ENCODE measurements around the gene AMPH. TPM values are rescaled to one million over a fixed set of nuclear protein-coding genes. Genes with fewer than 3 reads are reported as not detected.

AMPH gene
- total RNA-seq, 1 experiment from 2014 or later = not detected

GRCh38 chr7:38502848-38503247 is 128.3 kb downstream of the AMPH start:
- in situ Hi-C loops (cut with HindIII; ENCODE audit: low pct_unique_long_range_greater_than_20kb, low sequenced_read_pairs) = no loop called here

GRCh38 chr7:38502289-38502688 is 128.9 kb downstream of the AMPH start:
- in situ Hi-C loops (cut with HindIII; ENCODE audit: low pct_unique_long_range_greater_than_20kb, low sequenced_read_pairs) = no loop called here
- DNase-seq (ENCODE audit: low read depth) = no peak

More at GRCh38 chr7:38502848-38503247, 128.3 kb downstream of the AMPH start:
- DNase-seq (ENCODE audit: low read depth) = no peak

GRCh38 chr7:38492010-38492409 is 139.2 kb downstream of the AMPH start:
- in situ Hi-C loops (cut with HindIII; ENCODE audit: low pct_unique_long_range_greater_than_20kb, low sequenced_read_pairs) = no loop called here
- no peak for DNase-seq (ENCODE audit: low read depth)

GRCh38 chr7:38482521-38482920 is 148.7 kb downstream of the AMPH start:
- in situ Hi-C loops (cut with HindIII; ENCODE audit: low pct_unique_long_range_greater_than_20kb, low sequenced_read_pairs) = no loop called here
- no peak for DNase-seq (ENCODE audit: low read depth)

GRCh38 chr7:38481401-38481800 is 149.8 kb downstream of the AMPH start:
- in situ Hi-C loops (cut with HindIII; ENCODE audit: low pct_unique_long_range_greater_than_20kb, low sequenced_read_pairs) = no loop called here

GRCh38 chr7:38478404-38478803 is 152.8 kb downstream of the AMPH start:
- DNase-seq (ENCODE audit: low read depth) = no peak

More at GRCh38 chr7:38481401-38481800, 149.8 kb downstream of the AMPH start:
- no peak for DNase-seq (ENCODE audit: low read depth)

GRCh38 chr7:38477333-38477732 is 153.8 kb downstream of the AMPH start:
- no peak for DNase-seq (ENCODE audit: low read depth)
- in situ Hi-C loops (cut with HindIII; ENCODE audit: low pct_unique_long_range_greater_than_20kb, low sequenced_read_pairs) = no loop called here

More at GRCh38 chr7:38478404-38478803, 152.8 kb downstream of the AMPH start:
- in situ Hi-C loops (cut with HindIII; ENCODE audit: low pct_unique_long_range_greater_than_20kb, low sequenced_read_pairs) = no loop called here

- DNase-seq (ENCODE audit: low read depth) = no peak
- in situ Hi-C loops (cut with HindIII; ENCODE audit: low pct_unique_long_range_greater_than_20kb, low sequenced_read_pairs) = no loop called here
Measured at GRCh38 chr7:38476764-38477163, 154.4 kb downstream of the AMPH start.

- no peak for DNase-seq (ENCODE audit: low read depth)
- in situ Hi-C loops (cut with HindIII; ENCODE audit: low pct_unique_long_range_greater_than_20kb, low sequenced_read_pairs) = no loop called here
Measured at GRCh38 chr7:38465956-38466355, 165.2 kb downstream of the AMPH start.

GRCh38 chr7:38463277-38464225 is 167.6 kb downstream of the AMPH start:
- in situ Hi-C loops (cut with HindIII; ENCODE audit: low pct_unique_long_range_greater_than_20kb, low sequenced_read_pairs) = no loop called here
- DNase-seq (ENCODE audit: low read depth) = no peak

GRCh38 chr7:38462819-38463218 is 168.4 kb downstream of the AMPH start:
- in situ Hi-C loops (cut with HindIII; ENCODE audit: low pct_unique_long_range_greater_than_20kb, low sequenced_read_pairs) = no loop called here
- no peak for DNase-seq (ENCODE audit: low read depth)

- no peak for DNase-seq (ENCODE audit: low read depth)
- in situ Hi-C loops (cut with HindIII; ENCODE audit: low pct_unique_long_range_greater_than_20kb, low sequenced_read_pairs) = no loop called here
Measured at GRCh38 chr7:38461887-38462286, 169.3 kb downstream of the AMPH start.

- DNase-seq (ENCODE audit: low read depth) = no peak
- in situ Hi-C loops (cut with HindIII; ENCODE audit: low pct_unique_long_range_greater_than_20kb, low sequenced_read_pairs) = no loop called here
Measured at GRCh38 chr7:38453826-38454225, 177.3 kb downstream of the AMPH start.

- in situ Hi-C loops (cut with HindIII; ENCODE audit: low pct_unique_long_range_greater_than_20kb, low sequenced_read_pairs) = no loop called here
- no peak for DNase-seq (ENCODE audit: low read depth)
Measured at GRCh38 chr7:38453168-38453567, 178.0 kb downstream of the AMPH start.

- in situ Hi-C loops (cut with HindIII; ENCODE audit: low pct_unique_long_range_greater_than_20kb, low sequenced_read_pairs) = no loop called here
- no peak for DNase-seq (ENCODE audit: low read depth)
Measured at GRCh38 chr7:38452681-38453108, 178.5 kb downstream of the AMPH start.

GRCh38 chr7:38451840-38452239 is 179.3 kb downstream of the AMPH start:
- peak; percentile 12 for DNase-seq (ENCODE audit: low read depth)
- in situ Hi-C loops (cut with HindIII; ENCODE audit: low pct_unique_long_range_greater_than_20kb, low sequenced_read_pairs) = no loop called here

GRCh38 chr7:38448584-38449234 is 182.5 kb downstream of the AMPH start:
- in situ Hi-C loops (cut with HindIII; ENCODE audit: low pct_unique_long_range_greater_than_20kb, low sequenced_read_pairs) = no loop called here
- no peak for DNase-seq (ENCODE audit: low read depth)

GRCh38 chr7:38448054-38448453 is 183.1 kb downstream of the AMPH start:
- no peak for DNase-seq (ENCODE audit: low read depth)

GRCh38 chr7:38438970-38439369 is 192.2 kb downstream of the AMPH start:
- no peak for DNase-seq (ENCODE audit: low read depth)
- in situ Hi-C loops (cut with HindIII; ENCODE audit: low pct_unique_long_range_greater_than_20kb, low sequenced_read_pairs) = no loop called here

More at GRCh38 chr7:38448054-38448453, 183.1 kb downstream of the AMPH start:
- in situ Hi-C loops (cut with HindIII; ENCODE audit: low pct_unique_long_range_greater_than_20kb, low sequenced_read_pairs) = no loop called here
